ENCODE data around the gene FAF2.
A peak's percentile ranks its signal among the peaks of the same experiment; 100 is the strongest.

Gene FAF2

GRCh38 chr5:176501333-176501732 is 53.1 kb downstream of the FAF2 start:
- TF ChIP-seq, protein P1, sequence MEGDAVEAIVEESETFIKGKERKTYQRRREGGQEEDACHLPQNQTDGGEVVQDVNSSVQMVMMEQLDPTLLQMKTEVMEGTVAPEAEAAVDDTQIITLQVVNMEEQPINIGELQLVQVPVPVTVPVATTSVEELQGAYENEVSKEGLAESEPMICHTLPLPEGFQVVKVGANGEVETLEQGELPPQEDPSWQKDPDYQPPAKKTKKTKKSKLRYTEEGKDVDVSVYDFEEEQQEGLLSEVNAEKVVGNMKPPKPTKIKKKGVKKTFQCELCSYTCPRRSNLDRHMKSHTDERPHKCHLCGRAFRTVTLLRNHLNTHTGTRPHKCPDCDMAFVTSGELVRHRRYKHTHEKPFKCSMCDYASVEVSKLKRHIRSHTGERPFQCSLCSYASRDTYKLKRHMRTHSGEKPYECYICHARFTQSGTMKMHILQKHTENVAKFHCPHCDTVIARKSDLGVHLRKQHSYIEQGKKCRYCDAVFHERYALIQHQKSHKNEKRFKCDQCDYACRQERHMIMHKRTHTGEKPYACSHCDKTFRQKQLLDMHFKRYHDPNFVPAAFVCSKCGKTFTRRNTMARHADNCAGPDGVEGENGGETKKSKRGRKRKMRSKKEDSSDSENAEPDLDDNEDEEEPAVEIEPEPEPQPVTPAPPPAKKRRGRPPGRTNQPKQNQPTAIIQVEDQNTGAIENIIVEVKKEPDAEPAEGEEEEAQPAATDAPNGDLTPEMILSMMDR (conservative IDR thresholded peaks at IDR 0.05; ENCODE audit: low read length) = no peak
- peak; percentile 87 for DNase-seq (ENCODE audit: low read depth)
- H3K4me3 ChIP-seq (ENCODE audit: low read length) = no peak overlapping the region

GRCh38 chr5:176503496-176503895 is 55.3 kb downstream of the FAF2 start:
- TF ChIP-seq, protein P1 (conservative IDR thresholded peaks at IDR 0.05; ENCODE audit: low read length) = no peak
- no peak overlapping the region for H3K4me3 ChIP-seq (ENCODE audit: low read length)
- DNase-seq (ENCODE audit: low read depth) = no peak

DNA sequence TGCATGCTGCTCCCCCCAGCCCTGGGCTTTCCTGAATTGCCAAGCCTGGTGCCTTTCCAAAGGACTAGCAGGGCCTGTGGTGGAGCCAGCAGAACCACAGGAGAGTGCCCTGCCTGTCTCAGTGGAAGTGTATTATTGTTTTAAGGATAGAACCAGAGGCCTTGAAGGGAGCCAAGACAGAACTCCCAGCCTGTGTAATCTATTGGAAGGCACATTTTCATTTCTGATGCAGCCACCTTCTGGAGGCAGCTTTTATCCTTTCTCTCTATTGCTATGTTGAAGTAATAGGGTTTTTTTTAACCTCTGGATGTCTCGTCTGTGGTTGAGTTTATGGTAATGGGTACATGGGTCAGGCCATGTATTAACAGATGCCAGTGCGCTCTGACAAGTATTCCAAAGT is 59.7 kb downstream of the FAF2 start:
- TF ChIP-seq, protein P1 (conservative IDR thresholded peaks at IDR 0.05; ENCODE audit: low read length) = no peak
- no peak overlapping the region for H3K4me3 ChIP-seq (ENCODE audit: low read length)
- DNase-seq (ENCODE audit: low read depth) = no peak

- peak; percentile 29 for DNase-seq (ENCODE audit: low read depth)
- TF ChIP-seq, protein P1 (conservative IDR thresholded peaks at IDR 0.05; ENCODE audit: low read length) = no peak
- H3K4me3 ChIP-seq (ENCODE audit: low read length) = no peak overlapping the region
Measured at GRCh38 chr5:176508603-176509002, 60.4 kb downstream of the FAF2 start.

DNA sequence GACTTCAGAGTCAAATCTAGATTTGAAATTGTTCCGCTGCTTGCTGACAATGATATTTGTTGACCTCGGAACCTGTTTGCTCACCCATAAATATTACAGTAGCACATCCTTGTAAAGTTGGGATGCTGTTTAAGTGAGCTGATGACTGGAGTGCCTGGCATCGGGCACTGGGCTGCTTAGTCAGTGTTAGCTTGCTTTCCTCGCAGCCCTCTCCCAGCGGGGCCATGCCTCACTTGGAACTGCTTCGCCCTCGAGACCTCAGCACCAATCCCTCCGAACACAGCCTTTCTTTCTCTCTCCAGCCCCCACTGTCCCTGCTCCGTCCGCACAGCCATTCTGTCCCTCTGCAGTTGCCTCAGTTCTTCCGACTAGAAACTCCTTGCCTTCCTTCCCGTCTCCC is 65.6 kb downstream of the FAF2 start:
- H3K4me3 ChIP-seq (ENCODE audit: low read length) = no peak overlapping the region
- no peak for DNase-seq (ENCODE audit: low read depth)
- TF ChIP-seq, protein P1 (conservative IDR thresholded peaks at IDR 0.05; ENCODE audit: low read length) = no peak

GRCh38 chr5:176514244-176514950 is 66.2 kb downstream of the FAF2 start:
- TF ChIP-seq, protein P1 (conservative IDR thresholded peaks at IDR 0.05; ENCODE audit: low read length) = no peak
- no peak overlapping the region for H3K4me3 ChIP-seq (ENCODE audit: low read length)
- DNase-seq (ENCODE audit: low read depth) = no peak

GRCh38 chr5:176515396-176515795 is 67.2 kb downstream of the FAF2 start:
- no peak overlapping the region for H3K4me3 ChIP-seq (ENCODE audit: low read length)
- no peak for DNase-seq (ENCODE audit: low read depth)
- TF ChIP-seq, protein P1 (conservative IDR thresholded peaks at IDR 0.05; ENCODE audit: low read length) = no peak

All from AG10803 (cell line).